HG02885 (cell line): ENCODE results near the gene SSX2.
"Not testable (repeated sequence)": the region's sequence is repeated elsewhere in the genome, so short reads cannot be mapped to it uniquely, and the experiment has no call there.

Experiments
- ATAC-seq: cut with Tn5 transposase; IDR thresholded peaks from one replicate; pipeline ENCODE4 v1.9.1; 2021; ENCODE audit warnings: mild to moderate bottlenecking; ENCODE audit not compliant: unreplicated experiment, poor library complexity

SSX2 gene

GRCh38 chrX:52707078-52707477, at the start of gene SSX2:
Gene SSX2, minus strand, starts transcription at chrX:52707178. Its CDS starts 1,429 bp downstream, at chrX:52705749.
- ATAC-seq, result not testable (repeated sequence)

GRCh38 chrX:52750952-52751351, 44.0 kb upstream of the SSX2 start, which contains the start of gene SSX2B:
Gene SSX2B, plus strand, starts transcription at chrX:52751252. Its CDS starts 1,429 bp downstream, at chrX:52752681.
- ATAC-seq, result not testable (repeated sequence)

- ATAC-seq, result not testable (repeated sequence)
Observed at GRCh38 chrX:52692034-52692433, 14.9 kb downstream of the SSX2 start.

- ATAC-seq, result not testable (repeated sequence)
Observed at GRCh38 chrX:52662218-52662617, 44.8 kb downstream of the SSX2 start.

GRCh38 chrX:52655475-52655874, 51.5 kb downstream of the SSX2 start:
- ATAC-seq, result not testable (repeated sequence)

GRCh38 chrX:52654800-52655199, 52.2 kb downstream of the SSX2 start, which contains the start of gene SSX7:
Gene SSX7, minus strand, starts transcription at chrX:52654900. Its CDS starts 1,428 bp downstream, at chrX:52653472.
- ATAC-seq, result not testable (repeated sequence)

GRCh38 chrX:52650676-52651075, 56.3 kb downstream of the SSX2 start:
- not testable (repeated sequence) for ATAC-seq

- ATAC-seq, result not testable (repeated sequence)
Observed at GRCh38 chrX:52648956-52649355, 58.0 kb downstream of the SSX2 start.
